H9 (cell line): ENCODE results near the gene TMEM163. TPM values are rescaled to one million over a fixed set of nuclear protein-coding genes. Genes with fewer than 3 reads are reported as not detected.

ENCODE experiments used
- DNase-seq: peaks from one replicate; pipeline ENCODE4 v3.0.0-alpha.2; 2017
- H2AFZ ChIP-seq: one replicate; pipeline ENCODE4 v1.6.1; 2013; ENCODE audit warnings: mild to moderate bottlenecking, low read length, control low read depth, moderate library complexity
- H2AK5ac ChIP-seq: 2 replicates; pipeline ENCODE4 v1.6.1; 2013; ENCODE audit warnings: low read length, control low read depth, mixed read lengths; ENCODE audit not compliant: insufficient read length
- H2BK120ac ChIP-seq: one replicate; pipeline ENCODE4 v1.6.1; 2013; ENCODE audit warnings: low read depth, mild to moderate bottlenecking, low read length, control low read depth, inconsistent platforms; ENCODE audit not compliant: poor library complexity, severe bottlenecking
- H2BK12ac ChIP-seq: 2 replicates; pipeline ENCODE4 v1.6.1; 2013; ENCODE audit warnings: low read length, control low read depth, mixed read lengths, low read depth; ENCODE audit not compliant: insufficient read length
- H2BK15ac ChIP-seq: 2 replicates; pipeline ENCODE4 v1.6.1; 2013; ENCODE audit warnings: low read depth, low read length, control low read depth
- H2BK20ac ChIP-seq: one replicate; pipeline ENCODE4 v1.6.1; 2013; ENCODE audit warnings: low read depth, mild to moderate bottlenecking, low read length, control low read depth, inconsistent platforms; ENCODE audit not compliant: poor library complexity, severe bottlenecking
- H2BK5ac ChIP-seq: 2 replicates; pipeline ENCODE4 v1.6.1; 2013; ENCODE audit warnings: low read length, control low read depth, mixed read lengths; ENCODE audit not compliant: insufficient read length
- H3K14ac ChIP-seq: 2 replicates; pipeline ENCODE4 v1.6.1; 2013; ENCODE audit warnings: low read length, control low read depth; ENCODE audit not compliant: insufficient read depth
- H3K18ac ChIP-seq: 2 replicates; pipeline ENCODE4 v1.6.1; 2013; ENCODE audit warnings: low read depth, mild to moderate bottlenecking, mixed read lengths, low read length, control low read depth; ENCODE audit not compliant: insufficient read length
- H3K23ac ChIP-seq: 2 replicates; pipeline ENCODE4 v1.6.1; 2013; ENCODE audit warnings: low read length, control low read depth, mixed read lengths, low read depth; ENCODE audit not compliant: insufficient read length
- H3K23me2 ChIP-seq: 2 replicates; pipeline ENCODE4 v1.6.1; 2013; ENCODE audit warnings: low read depth, mild to moderate bottlenecking, mixed read lengths, low read length, control low read depth; ENCODE audit not compliant: insufficient read length, poor library complexity, severe bottlenecking
- H3K27ac ChIP-seq: 2 replicates; pipeline ENCODE4 v1.5.1; 2013; ENCODE audit warnings: low read length, control low read depth, mixed read lengths, low read depth; ENCODE audit not compliant: insufficient read length
- H3K27me3 ChIP-seq: 2 replicates; pipeline ENCODE4 v1.6.1; 2013; ENCODE audit warnings: low read length, control low read depth, inconsistent platforms; ENCODE audit not compliant: insufficient read depth
- H3K4ac ChIP-seq: 2 replicates; pipeline ENCODE4 v1.6.1; 2013; ENCODE audit warnings: low read depth, mild to moderate bottlenecking, control low read depth, inconsistent platforms, low read length, moderate library complexity
- H3K4me1 ChIP-seq: 2 replicates; pipeline ENCODE4 v1.6.1; 2013; ENCODE audit warnings: low read length, control low read depth, inconsistent platforms; ENCODE audit not compliant: insufficient read depth
- H3K4me2 ChIP-seq: 2 replicates; pipeline ENCODE4 v1.6.1; 2013; ENCODE audit warnings: low read length, control low read depth, mixed read lengths; ENCODE audit not compliant: insufficient read length, insufficient read depth
- H3K56ac ChIP-seq: 2 replicates; pipeline ENCODE4 v1.6.1; 2013; ENCODE audit warnings: low read depth, mild to moderate bottlenecking, mixed read lengths, low read length, control low read depth; ENCODE audit not compliant: insufficient read length
- H3K79me1 ChIP-seq: 2 replicates; pipeline ENCODE4 v1.6.1; 2013; ENCODE audit warnings: low read depth, mild to moderate bottlenecking, moderate library complexity, low read length, control low read depth, inconsistent platforms; ENCODE audit not compliant: insufficient read depth, poor library complexity, severe bottlenecking
- H3K79me2 ChIP-seq: 2 replicates; pipeline ENCODE4 v1.6.1; 2013; ENCODE audit warnings: low read length, control low read depth, inconsistent platforms; ENCODE audit not compliant: insufficient read depth
- H3K9ac ChIP-seq: 2 replicates; pipeline ENCODE4 v1.6.1; 2013; ENCODE audit warnings: low read length, control low read depth, mixed read lengths; ENCODE audit not compliant: insufficient read length; ENCODE audit errors: extremely low read depth
- H3K9me3 ChIP-seq: one replicate; pipeline ENCODE4 v1.6.1; 2013; ENCODE audit warnings: low read depth, low read length, inconsistent platforms; ENCODE audit not compliant: control insufficient read depth
- H3T11ph ChIP-seq: one replicate; pipeline ENCODE4 v1.6.1; 2013; ENCODE audit warnings: mild to moderate bottlenecking, low read length, control low read depth, inconsistent platforms
- H4K20me1 ChIP-seq: one replicate; pipeline ENCODE4 v1.6.1; 2013; ENCODE audit not compliant: control insufficient read depth, insufficient read length, insufficient read depth
- H4K5ac ChIP-seq: 2 replicates; pipeline ENCODE4 v1.6.1; 2013; ENCODE audit warnings: low read depth, mild to moderate bottlenecking, mixed read lengths, low read length, control low read depth; ENCODE audit not compliant: insufficient read length
- H4K8ac ChIP-seq: replicated peaks from 2 replicates; pipeline ENCODE4 v1.6.1; 2013; ENCODE audit warnings: low read length, control low read depth, mixed read lengths, low read depth; ENCODE audit not compliant: insufficient read length
- H4K91ac ChIP-seq: 2 replicates; pipeline ENCODE4 v1.6.1; 2013; ENCODE audit warnings: low read depth, mild to moderate bottlenecking, moderate library complexity, mixed read lengths, low read length, control low read depth; ENCODE audit not compliant: insufficient read length
- H3K27ac Mint-ChIP-seq, 3 experiments: 2 replicates in 2 of 3; 3 replicates in 1 of 3; pipeline ENCODE4 v1.8.0; 2020 to 2021; ENCODE audit warnings: mixed read lengths in 3 of 3, mild to moderate bottlenecking in 1 of 3, moderate library complexity in 1 of 3
- H3K27me3 Mint-ChIP-seq: 2 replicates; pipeline ENCODE4 v1.8.0; 2021; ENCODE audit warnings: low read depth, mild to moderate bottlenecking, moderate library complexity, mixed read lengths
- H3K36me3 Mint-ChIP-seq, 3 experiments: 2 replicates in 2 of 3; 3 replicates in 1 of 3; pipeline ENCODE4 v1.8.0; 2020 to 2021; ENCODE audit warnings: low read depth in 3 of 3, mixed read lengths in 3 of 3; ENCODE audit not compliant: insufficient read depth in 1 of 3
- H3K4me1 Mint-ChIP-seq, 2 experiments: 2 replicates each; pipeline ENCODE4 v1.8.0; 2020; ENCODE audit warnings: mixed read lengths in 2 of 2
- H3K4me3 Mint-ChIP-seq, 2 experiments: 2 replicates in 1 of 2; 3 replicates in 1 of 2; pipeline ENCODE4 v1.8.0; 2020 to 2021; ENCODE audit warnings: mild to moderate bottlenecking in 2 of 2, mixed read lengths in 2 of 2, moderate library complexity in 1 of 2
- H3K9me3 Mint-ChIP-seq, 2 experiments: 2 replicates in 1 of 2; 3 replicates in 1 of 2; pipeline ENCODE4 v1.8.0; 2020; ENCODE audit warnings: mild to moderate bottlenecking in 2 of 2, mixed read lengths in 2 of 2, moderate library complexity in 1 of 2
- WGBS: extraction: QIAGEN DNeasy Blood & Tissue Kit; methylation state at CpG from one replicate; pipeline ENCODE4 v1.1.7; 2013; ENCODE audit warnings: missing lambda C conversion rate, low lambda C conversion rate, mixed read lengths; ENCODE audit not compliant: insufficient read length; ENCODE audit errors: extremely low coverage; 5-methylcytosine and 5-hydroxymethylcytosine counted together
- total RNA-seq: library from RNA; stranded (reverse); gene quantifications from 2 replicates; pipeline ENCODE4 v1.2.1, GENCODE V29; 2021
- TF ChIP-seq, protein P1 (sequence below): fragments of 200-600 bp; sonication (generic); conservative IDR thresholded peaks from 3 replicates; pipeline ENCODE4 v1.8.0; 2021; ENCODE audit warnings: antibody characterized with exemption, mild to moderate bottlenecking

The TMEM163 gene
- total RNA-seq, 1 experiment from 2014 or later: 0.39 TPM

DNA sequence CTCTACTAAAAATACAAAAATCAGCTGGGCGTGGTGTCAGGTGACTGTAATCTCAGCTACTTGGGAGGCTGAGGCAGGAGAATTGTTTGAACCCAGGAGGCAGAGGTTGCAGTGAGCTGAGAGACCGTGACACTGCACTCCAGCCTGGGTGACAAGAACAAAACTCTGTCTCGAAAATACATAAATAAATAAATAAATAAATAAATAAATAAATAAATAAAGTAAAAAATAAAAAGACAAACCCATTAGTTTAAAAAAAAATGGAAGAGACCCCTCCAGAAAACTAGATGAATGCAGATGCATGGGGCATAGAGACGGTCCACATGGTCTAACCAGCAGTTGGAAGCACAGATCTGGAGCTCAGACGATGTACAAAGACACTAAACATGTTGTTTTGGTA, 18.1 kb downstream of the TMEM163 start:
- peaks cover 3% of the 10 kb centered on the region for H3K27me3 Mint-ChIP-seq
- H3K9ac ChIP-seq: no peak overlapping the region
- H3K14ac ChIP-seq: no peak overlapping the region

More for the DNA sequence above, 18.1 kb downstream of the TMEM163 start:
- no peak overlapping the region for H2AK5ac ChIP-seq
- H3K27ac Mint-ChIP-seq: no peak overlapping the region
- no peak overlapping the region for H4K5ac ChIP-seq
- no peak overlapping the region for H3K4me3 Mint-ChIP-seq
- H3K79me1 ChIP-seq: no peaks in the 10 kb centered on the region
- H3K4me2 ChIP-seq: no peak overlapping the region
- H2BK12ac ChIP-seq: no peak overlapping the region
- no peak overlapping the region for H4K8ac ChIP-seq
- H3K18ac ChIP-seq: no peak overlapping the region
- no peak overlapping the region for H2BK20ac ChIP-seq
- H3T11ph ChIP-seq: no peak overlapping the region
- no peaks in the 10 kb centered on the region for H3K23me2 ChIP-seq
- TF ChIP-seq, protein P1, sequence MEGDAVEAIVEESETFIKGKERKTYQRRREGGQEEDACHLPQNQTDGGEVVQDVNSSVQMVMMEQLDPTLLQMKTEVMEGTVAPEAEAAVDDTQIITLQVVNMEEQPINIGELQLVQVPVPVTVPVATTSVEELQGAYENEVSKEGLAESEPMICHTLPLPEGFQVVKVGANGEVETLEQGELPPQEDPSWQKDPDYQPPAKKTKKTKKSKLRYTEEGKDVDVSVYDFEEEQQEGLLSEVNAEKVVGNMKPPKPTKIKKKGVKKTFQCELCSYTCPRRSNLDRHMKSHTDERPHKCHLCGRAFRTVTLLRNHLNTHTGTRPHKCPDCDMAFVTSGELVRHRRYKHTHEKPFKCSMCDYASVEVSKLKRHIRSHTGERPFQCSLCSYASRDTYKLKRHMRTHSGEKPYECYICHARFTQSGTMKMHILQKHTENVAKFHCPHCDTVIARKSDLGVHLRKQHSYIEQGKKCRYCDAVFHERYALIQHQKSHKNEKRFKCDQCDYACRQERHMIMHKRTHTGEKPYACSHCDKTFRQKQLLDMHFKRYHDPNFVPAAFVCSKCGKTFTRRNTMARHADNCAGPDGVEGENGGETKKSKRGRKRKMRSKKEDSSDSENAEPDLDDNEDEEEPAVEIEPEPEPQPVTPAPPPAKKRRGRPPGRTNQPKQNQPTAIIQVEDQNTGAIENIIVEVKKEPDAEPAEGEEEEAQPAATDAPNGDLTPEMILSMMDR: no peak
- H3K27me3 ChIP-seq: no peaks in the 10 kb centered on the region
- no peak overlapping the region for H3K4ac ChIP-seq
- DNase-seq: no peak
- H3K4me1 ChIP-seq: no peaks in the 10 kb centered on the region; the same call in 1 of the 2 replicates
- WGBS: no CpG with 5 or more reads among the region's 5 CpGs
- no peak overlapping the region for H3K56ac ChIP-seq
- H2AFZ ChIP-seq: no peak overlapping the region
- H2BK5ac ChIP-seq: no peak overlapping the region
- H3K9me3 ChIP-seq: no peaks in the 10 kb centered on the region
- H3K27ac ChIP-seq: no peak overlapping the region
- no peak overlapping the region for H3K23ac ChIP-seq
- H4K20me1 ChIP-seq: no peaks in the 10 kb centered on the region
- no peaks in the 10 kb centered on the region for H3K36me3 Mint-ChIP-seq
- H3K79me2 ChIP-seq: no peaks in the 10 kb centered on the region
- peaks cover 3 to 7% of the 10 kb centered on the region in 2 experiments for H3K4me1 Mint-ChIP-seq
- H3K9me3 Mint-ChIP-seq: no peaks in the 10 kb centered on the region
- no peak overlapping the region for H2BK120ac ChIP-seq
- no peak overlapping the region for H4K91ac ChIP-seq
- no peak overlapping the region for H2BK15ac ChIP-seq
